HepG2 (cell line): Measurements from ENCODE around the gene IGFL1. TPM values are rescaled to one million over a fixed set of nuclear protein-coding genes. Genes with fewer than 3 reads are reported as not detected.

Experiments
- polyA plus RNA-seq, 8 experiments: library from polyadenylated mRNA; depleted of rRNA in 3 of 8; stranded (reverse) in 7 of 8; unstranded in 1 of 8; fragments of >200 nt; fragmentation: Illumina TruSeq in 4 of 8; extraction: Trizol in 4 of 8; gene quantifications; 2 replicates each; pipeline versions ENCODE4 v1.2.1 to v1.2.3, GENCODE V29; 2011 to 2016; ENCODE audit warnings: low read depth in 4 of 8, missing spikeins in 1 of 8, mixed read lengths in 1 of 8; ENCODE audit not compliant: insufficient read depth in 1 of 8
- total RNA-seq, 5 experiments: library from RNA; depleted of rRNA; stranded (reverse); fragments of >200 nt; fragmentation: Illumina TruSeq; extraction: Trizol; gene quantifications; 2 replicates each; pipeline ENCODE4 v1.2.3, GENCODE V29; 2016; ENCODE audit warnings: low read depth in 1 of 5

Gene IGFL1
- total and polyA plus RNA-seq, 2 of the 13 experiments (the other 11 are each of a cell fraction or from before 2014, with no cell fraction given), result not detected

Other genes with a start within 250 kb of the IGFL1 start
- gene CCDC61, start 234.3 kb upstream of the IGFL1 start, total RNA-seq (2016; rRNA removed; fragmentation: Illumina TruSeq; extraction: Trizol), result 3.3 and 4.2 TPM in 2 replicates
- gene CCDC61, start 234.3 kb upstream of the IGFL1 start, polyA plus RNA-seq (2011; rRNA removed), result 4.9 and 6.0 TPM in 2 replicates
- not detected in 2 replicates for gene PGLYRP1, start 206.7 kb upstream of the IGFL1 start, total RNA-seq (2016; rRNA removed; fragmentation: Illumina TruSeq; extraction: Trizol)
- not detected in 2 replicates for gene PGLYRP1, start 206.7 kb upstream of the IGFL1 start, polyA plus RNA-seq (2011; rRNA removed)
- gene IGFL4, start 188.7 kb upstream of the IGFL1 start, total RNA-seq (2016; rRNA removed; fragmentation: Illumina TruSeq; extraction: Trizol), result 0.20 and 1.4 TPM in 2 replicates
- gene IGFL4, start 188.7 kb upstream of the IGFL1 start, polyA plus RNA-seq (2011; rRNA removed), result 1.1 and 1.2 TPM in 2 replicates
- not detected in 2 replicates for gene IGFL3, start 105.1 kb upstream of the IGFL1 start, total RNA-seq (2016; rRNA removed; fragmentation: Illumina TruSeq; extraction: Trizol)
- not detected in 2 replicates for gene IGFL3, start 105.1 kb upstream of the IGFL1 start, polyA plus RNA-seq (2011; rRNA removed)
- not detected in 2 replicates for gene IGFL2, start 81.5 kb upstream of the IGFL1 start, total RNA-seq (2016; rRNA removed; fragmentation: Illumina TruSeq; extraction: Trizol)
- gene IGFL2, start 81.5 kb upstream of the IGFL1 start, polyA plus RNA-seq (2011; rRNA removed), result not detected in 2 replicates
- 0.09 TPM in 1 of 2 replicates, not detected in the other for gene HIF3A, start 67.3 kb downstream of the IGFL1 start, total RNA-seq (2016; rRNA removed; fragmentation: Illumina TruSeq; extraction: Trizol)
- 0.22 and 0.38 TPM in 2 replicates for gene HIF3A, start 67.3 kb downstream of the IGFL1 start, polyA plus RNA-seq (2011; rRNA removed)
- gene PPP5C, start 117.3 kb downstream of the IGFL1 start, total RNA-seq (2016; rRNA removed; fragmentation: Illumina TruSeq; extraction: Trizol), result 38.2 and 41.6 TPM in 2 replicates
- 67.9 and 68.5 TPM in 2 replicates for gene PPP5C, start 117.3 kb downstream of the IGFL1 start, polyA plus RNA-seq (2011; rRNA removed)
- 0.04 TPM in 1 of 2 replicates, not detected in the other for gene CCDC8, start 183.8 kb downstream of the IGFL1 start, total RNA-seq (2016; rRNA removed; fragmentation: Illumina TruSeq; extraction: Trizol)
- not detected in 2 replicates for gene CCDC8, start 183.8 kb downstream of the IGFL1 start, polyA plus RNA-seq (2011; rRNA removed)
- not detected in 2 replicates for gene PNMA8C, start 199.2 kb downstream of the IGFL1 start, total RNA-seq (2016; rRNA removed; fragmentation: Illumina TruSeq; extraction: Trizol)
- not detected in 2 replicates for gene PNMA8C, start 199.2 kb downstream of the IGFL1 start, polyA plus RNA-seq (2011; rRNA removed)
- 0.44 and 0.51 TPM in 2 replicates for gene PNMA8A, start 241.8 kb downstream of the IGFL1 start, total RNA-seq (2016; rRNA removed; fragmentation: Illumina TruSeq; extraction: Trizol)
- 0.13 TPM in 2 replicates for gene PNMA8A, start 241.8 kb downstream of the IGFL1 start, polyA plus RNA-seq (2011; rRNA removed)